Measurements from ENCODE around the gene GPSM3. TPM values are rescaled to one million over a fixed set of nuclear protein-coding genes. Genes with fewer than 3 reads are reported as not detected.
A peak's percentile ranks its signal among the peaks of the same experiment; 100 is the strongest.

GPSM3 gene
- total and polyA plus RNA-seq, 2 of the 13 experiments (the other 11 are each of a cell fraction or from before 2014, with no cell fraction given), result 0.18 to 6.2 TPM

DNA sequence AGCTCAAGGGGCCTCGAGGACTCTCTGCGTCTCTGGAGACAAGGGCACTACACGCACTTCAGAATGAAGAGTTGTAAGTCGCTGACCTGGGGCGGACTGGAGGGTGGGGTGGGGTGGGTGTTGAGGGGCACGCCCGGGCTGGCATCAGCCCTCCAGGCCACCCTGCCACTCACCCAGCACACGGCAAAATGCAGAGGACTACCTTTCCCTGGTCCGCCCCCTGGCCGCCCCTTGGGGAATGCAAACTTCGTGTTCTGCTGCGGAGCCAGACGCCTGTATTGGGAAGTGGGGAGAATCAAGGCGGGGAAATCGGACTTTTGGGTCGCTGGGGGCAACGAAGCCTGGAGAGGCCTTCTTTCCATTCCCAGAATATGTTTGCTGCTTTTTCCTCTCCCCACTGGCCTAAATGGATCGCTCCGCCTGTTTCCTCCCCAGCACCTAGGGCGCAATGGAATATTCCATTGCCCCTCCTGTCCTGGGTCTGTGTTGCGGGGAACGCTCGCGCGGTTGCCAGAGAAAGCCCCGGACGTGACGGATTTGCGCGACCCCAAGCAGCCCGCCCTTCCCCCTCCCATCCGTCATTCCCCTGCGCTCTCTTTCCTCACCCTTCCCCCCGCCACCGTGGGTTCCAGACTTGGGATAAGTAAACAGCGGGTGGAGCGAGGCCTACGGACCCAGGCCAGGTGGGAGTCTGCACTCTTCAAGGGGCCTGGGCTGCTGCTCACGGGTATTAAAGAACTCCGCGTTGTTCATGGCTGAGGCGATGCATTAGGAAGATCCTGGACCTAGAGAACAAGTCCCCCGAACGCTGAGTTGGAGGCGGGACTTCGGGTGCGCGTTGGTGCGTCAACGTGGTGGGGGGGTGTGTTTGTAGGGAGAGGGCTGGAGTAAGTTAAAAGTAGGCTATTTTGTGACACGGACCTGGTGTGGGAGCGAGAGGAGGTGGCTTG is 38.6 kb downstream of the GPSM3 start, which contains the start of gene PPT2 (continued):
- TF ChIP-seq, protein P1, sequence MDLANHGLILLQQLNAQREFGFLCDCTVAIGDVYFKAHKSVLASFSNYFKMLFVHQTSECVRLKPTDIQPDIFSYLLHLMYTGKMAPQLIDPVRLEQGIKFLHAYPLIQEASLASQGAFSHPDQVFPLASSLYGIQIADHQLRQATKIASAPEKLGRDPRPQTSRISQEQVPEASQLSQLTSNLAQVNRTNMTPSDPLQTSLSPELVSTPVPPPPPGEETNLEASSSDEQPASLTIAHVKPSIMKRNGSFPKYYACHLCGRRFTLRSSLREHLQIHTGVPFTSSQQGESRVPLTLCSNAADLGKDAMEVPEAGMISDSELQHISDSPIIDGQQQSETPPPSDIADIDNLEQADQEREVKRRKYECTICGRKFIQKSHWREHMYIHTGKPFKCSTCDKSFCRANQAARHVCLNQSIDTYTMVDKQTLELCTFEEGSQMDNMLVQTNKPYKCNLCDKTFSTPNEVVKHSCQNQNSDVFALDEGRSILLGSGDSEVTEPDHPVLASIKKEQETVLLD (CRISPR knock-in tag; IDR thresholded peaks at IDR 0.05; ENCODE audit: low read depth), result 0 out of 2 replicates have a peak, but pooled peaks have one; percentile 14
- TF ChIP-seq ZNF572 (CRISPR knock-in tag; IDR thresholded peaks at IDR 0.05) (peak; percentile 76), GATAD1 (CRISPR knock-in tag; IDR thresholded peaks at IDR 0.05) (peak; percentile 91), NCOR1 (IDR thresholded peaks at IDR 0.05; ENCODE audit: borderline replicate concordance, low read length) (peak; percentile 47; the same call in 1 of the 2 replicates), MED1 (CRISPR knock-in tag; IDR thresholded peaks at IDR 0.05) (peak; percentile 79), STAG1 (CRISPR knock-in tag; IDR thresholded peaks at IDR 0.05) (peak; percentile 21; the same call in 1 of the 2 replicates), ZSCAN12 (CRISPR knock-in tag; IDR thresholded peaks at IDR 0.05) (no peak), FOXJ3 (CRISPR knock-in tag; IDR thresholded peaks at IDR 0.05; ENCODE audit: borderline replicate concordance) (peak; percentile 40; the same call in 1 of the 2 replicates), ZNF33B (CRISPR knock-in tag; IDR thresholded peaks at IDR 0.05) (peak; percentile 81; the same call in 1 of the 2 replicates), POLR2A (IDR thresholded peaks at IDR 0.05; ENCODE audit: insufficient read depth in 1 of 2, low read depth in 2 of 2, low read length in 2 of 2) (peak; percentile 68 to 74), ZBTB21 (CRISPR knock-in tag; IDR thresholded peaks at IDR 0.05) (peak; percentile 50; the same call in 1 of the 2 replicates)
- TF ChIP-seq, protein P2, sequence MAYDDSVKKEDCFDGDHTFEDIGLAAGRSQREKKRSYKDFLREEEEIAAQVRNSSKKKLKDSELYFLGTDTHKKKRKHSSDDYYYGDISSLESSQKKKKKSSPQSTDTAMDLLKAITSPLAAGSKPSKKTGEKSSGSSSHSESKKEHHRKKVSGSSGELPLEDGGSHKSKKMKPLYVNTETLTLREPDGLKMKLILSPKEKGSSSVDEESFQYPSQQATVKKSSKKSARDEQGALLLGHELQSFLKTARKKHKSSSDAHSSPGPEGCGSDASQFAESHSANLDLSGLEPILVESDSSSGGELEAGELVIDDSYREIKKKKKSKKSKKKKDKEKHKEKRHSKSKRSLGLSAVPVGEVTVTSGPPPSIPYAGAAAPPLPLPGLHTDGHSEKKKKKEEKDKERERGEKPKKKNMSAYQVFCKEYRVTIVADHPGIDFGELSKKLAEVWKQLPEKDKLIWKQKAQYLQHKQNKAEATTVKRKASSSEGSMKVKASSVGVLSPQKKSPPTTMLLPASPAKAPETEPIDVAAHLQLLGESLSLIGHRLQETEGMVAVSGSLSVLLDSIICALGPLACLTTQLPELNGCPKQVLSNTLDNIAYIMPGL (CRISPR knock-in tag; IDR thresholded peaks at IDR 0.05; ENCODE audit: borderline replicate concordance in 1 of 2, low read depth in 1 of 2), result peak; percentile 58 to 97
- TF ChIP-seq, protein P3, sequence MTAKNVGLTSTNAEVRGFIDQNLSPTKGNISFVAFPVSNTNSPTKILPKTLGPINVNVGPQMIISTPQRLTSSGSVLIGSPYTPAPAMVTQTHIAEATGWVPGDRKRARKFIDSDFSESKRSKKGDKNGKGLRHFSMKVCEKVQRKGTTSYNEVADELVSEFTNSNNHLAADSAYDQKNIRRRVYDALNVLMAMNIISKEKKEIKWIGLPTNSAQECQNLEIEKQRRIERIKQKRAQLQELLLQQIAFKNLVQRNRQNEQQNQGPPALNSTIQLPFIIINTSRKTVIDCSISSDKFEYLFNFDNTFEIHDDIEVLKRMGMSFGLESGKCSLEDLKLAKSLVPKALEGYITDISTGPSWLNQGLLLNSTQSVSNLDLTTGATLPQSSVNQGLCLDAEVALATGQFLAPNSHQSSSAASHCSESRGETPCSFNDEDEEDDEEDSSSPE (CRISPR knock-in tag; IDR thresholded peaks at IDR 0.05), result peak; percentile 48; the same call in 1 of the 2 replicates
- TF ChIP-seq, protein P4, sequence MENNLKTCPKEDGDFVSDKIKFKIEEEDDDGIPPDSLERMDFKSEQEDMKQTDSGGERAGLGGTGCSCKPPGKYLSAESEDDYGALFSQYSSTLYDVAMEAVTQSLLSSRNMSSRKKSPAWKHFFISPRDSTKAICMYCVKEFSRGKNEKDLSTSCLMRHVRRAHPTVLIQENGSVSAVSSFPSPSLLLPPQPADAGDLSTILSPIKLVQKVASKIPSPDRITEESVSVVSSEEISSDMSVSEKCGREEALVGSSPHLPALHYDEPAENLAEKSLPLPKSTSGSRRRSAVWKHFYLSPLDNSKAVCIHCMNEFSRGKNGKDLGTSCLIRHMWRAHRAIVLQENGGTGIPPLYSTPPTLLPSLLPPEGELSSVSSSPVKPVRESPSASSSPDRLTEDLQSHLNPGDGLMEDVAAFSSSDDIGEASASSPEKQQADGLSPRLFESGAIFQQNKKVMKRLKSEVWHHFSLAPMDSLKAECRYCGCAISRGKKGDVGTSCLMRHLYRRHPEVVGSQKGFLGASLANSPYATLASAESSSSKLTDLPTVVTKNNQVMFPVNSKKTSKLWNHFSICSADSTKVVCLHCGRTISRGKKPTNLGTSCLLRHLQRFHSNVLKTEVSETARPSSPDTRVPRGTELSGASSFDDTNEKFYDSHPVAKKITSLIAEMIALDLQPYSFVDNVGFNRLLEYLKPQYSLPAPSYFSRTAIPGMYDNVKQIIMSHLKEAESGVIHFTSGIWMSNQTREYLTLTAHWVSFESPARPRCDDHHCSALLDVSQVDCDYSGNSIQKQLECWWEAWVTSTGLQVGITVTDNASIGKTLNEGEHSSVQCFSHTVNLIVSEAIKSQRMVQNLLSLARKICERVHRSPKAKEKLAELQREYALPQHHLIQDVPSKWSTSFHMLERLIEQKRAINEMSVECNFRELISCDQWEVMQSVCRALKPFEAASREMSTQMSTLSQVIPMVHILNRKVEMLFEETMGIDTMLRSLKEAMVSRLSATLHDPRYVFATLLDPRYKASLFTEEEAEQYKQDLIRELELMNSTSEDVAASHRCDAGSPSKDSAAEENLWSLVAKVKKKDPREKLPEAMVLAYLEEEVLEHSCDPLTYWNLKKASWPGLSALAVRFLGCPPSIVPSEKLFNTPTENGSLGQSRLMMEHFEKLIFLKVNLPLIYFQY (CRISPR knock-in tag; IDR thresholded peaks at IDR 0.05; ENCODE audit: borderline replicate concordance), result peak; percentile 45; the same call in 1 of the 2 replicates
- TF ChIP-seq, protein P5, sequence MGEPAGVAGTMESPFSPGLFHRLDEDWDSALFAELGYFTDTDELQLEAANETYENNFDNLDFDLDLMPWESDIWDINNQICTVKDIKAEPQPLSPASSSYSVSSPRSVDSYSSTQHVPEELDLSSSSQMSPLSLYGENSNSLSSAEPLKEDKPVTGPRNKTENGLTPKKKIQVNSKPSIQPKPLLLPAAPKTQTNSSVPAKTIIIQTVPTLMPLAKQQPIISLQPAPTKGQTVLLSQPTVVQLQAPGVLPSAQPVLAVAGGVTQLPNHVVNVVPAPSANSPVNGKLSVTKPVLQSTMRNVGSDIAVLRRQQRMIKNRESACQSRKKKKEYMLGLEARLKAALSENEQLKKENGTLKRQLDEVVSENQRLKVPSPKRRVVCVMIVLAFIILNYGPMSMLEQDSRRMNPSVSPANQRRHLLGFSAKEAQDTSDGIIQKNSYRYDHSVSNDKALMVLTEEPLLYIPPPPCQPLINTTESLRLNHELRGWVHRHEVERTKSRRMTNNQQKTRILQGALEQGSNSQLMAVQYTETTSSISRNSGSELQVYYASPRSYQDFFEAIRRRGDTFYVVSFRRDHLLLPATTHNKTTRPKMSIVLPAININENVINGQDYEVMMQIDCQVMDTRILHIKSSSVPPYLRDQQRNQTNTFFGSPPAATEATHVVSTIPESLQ (CRISPR knock-in tag; conservative IDR thresholded peaks at IDR 0.05), result no peak
- TF ChIP-seq, protein P6, sequence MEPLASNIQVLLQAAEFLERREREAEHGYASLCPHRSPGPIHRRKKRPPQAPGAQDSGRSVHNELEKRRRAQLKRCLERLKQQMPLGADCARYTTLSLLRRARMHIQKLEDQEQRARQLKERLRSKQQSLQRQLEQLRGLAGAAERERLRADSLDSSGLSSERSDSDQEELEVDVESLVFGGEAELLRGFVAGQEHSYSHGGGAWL (CRISPR knock-in tag; IDR thresholded peaks at IDR 0.05), result peak; percentile 26; the same call in 1 of the 2 replicates
